Stimulated activated effector memory CD8-positive, alpha-beta T cell treated with anti-CD3 and anti-CD28 coated beads, Interleukin-12 subunit alpha, Interleukin-12 subunit beta, amount 100 ng/mL, for 72 hours (primary cell): Measurements from ENCODE around the gene MICAL3.

Source experiments
- ATAC-seq: fragments of 150-1000 bp; cut with Tn5 transposase; 2 replicates; pipeline ENCODE4 v1.10.0; 2021
- DNase-seq, 2 donors: peaks; one replicate each; pipeline ENCODE4 v3.0.0; 2021 to 2022; ENCODE audit warnings: low spot score in 2 of 2
- H3K27ac Mint-ChIP-seq: one replicate; pipeline ENCODE4 v1.8.0; 2022; ENCODE audit warnings: mild to moderate bottlenecking, mixed read lengths
- H3K36me3 Mint-ChIP-seq: one replicate; pipeline ENCODE4 v1.8.0; 2022; ENCODE audit warnings: mild to moderate bottlenecking, mixed read lengths
- H3K4me1 Mint-ChIP-seq: one replicate; pipeline ENCODE4 v1.8.0; 2022; ENCODE audit warnings: mixed read lengths
- H3K4me3 Mint-ChIP-seq: one replicate; pipeline ENCODE4 v1.8.0; 2022; ENCODE audit warnings: mild to moderate bottlenecking, mixed read lengths
- H3K9me3 Mint-ChIP-seq: one replicate; pipeline ENCODE4 v1.8.0; 2022; ENCODE audit warnings: mixed read lengths

MICAL3 gene

DNA sequence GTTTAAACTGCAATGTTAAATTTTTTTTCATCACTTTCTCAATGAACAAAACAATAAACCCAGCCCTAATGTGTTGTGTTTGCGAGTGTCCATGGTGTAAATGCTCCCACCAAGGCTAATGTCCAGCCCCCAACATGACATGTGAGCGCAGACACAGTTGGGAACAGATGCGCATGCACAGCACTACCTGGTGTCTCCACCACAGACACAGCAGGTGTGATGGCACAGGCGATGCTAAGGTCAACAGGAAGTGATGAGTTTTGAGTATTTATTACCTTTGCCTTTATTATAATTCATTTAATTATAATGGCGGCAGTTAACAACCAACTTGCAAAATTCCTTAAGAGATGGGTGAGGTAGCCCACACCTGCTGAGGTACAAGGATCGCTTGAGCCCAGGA is 42.9 kb downstream of the MICAL3 start:
- no peak for DNase-seq
- ATAC-seq, result no peak
- Mint-ChIP-seq H3K4me3 (peak overlapping the region; percentile 63), H3K27ac (no peak overlapping the region), H3K4me1 (peaks cover 48% of the 10 kb centered on the region), H3K9me3 (no peaks in the 10 kb centered on the region), H3K36me3 (no peaks in the 10 kb centered on the region)

- peak; percentile 14 to 54 for DNase-seq
- Mint-ChIP-seq H3K9me3 (no peaks in the 10 kb centered on the region), H3K36me3 (no peaks in the 10 kb centered on the region), H3K27ac (peak overlapping the region; percentile 64), H3K4me1 (peaks cover 48% of the 10 kb centered on the region), H3K4me3 (peak overlapping the region; percentile 63)
- ATAC-seq, result peak; percentile 90
Measured at GRCh38 chr22:17980638-17981051, 43.7 kb downstream of the MICAL3 start.

DNA sequence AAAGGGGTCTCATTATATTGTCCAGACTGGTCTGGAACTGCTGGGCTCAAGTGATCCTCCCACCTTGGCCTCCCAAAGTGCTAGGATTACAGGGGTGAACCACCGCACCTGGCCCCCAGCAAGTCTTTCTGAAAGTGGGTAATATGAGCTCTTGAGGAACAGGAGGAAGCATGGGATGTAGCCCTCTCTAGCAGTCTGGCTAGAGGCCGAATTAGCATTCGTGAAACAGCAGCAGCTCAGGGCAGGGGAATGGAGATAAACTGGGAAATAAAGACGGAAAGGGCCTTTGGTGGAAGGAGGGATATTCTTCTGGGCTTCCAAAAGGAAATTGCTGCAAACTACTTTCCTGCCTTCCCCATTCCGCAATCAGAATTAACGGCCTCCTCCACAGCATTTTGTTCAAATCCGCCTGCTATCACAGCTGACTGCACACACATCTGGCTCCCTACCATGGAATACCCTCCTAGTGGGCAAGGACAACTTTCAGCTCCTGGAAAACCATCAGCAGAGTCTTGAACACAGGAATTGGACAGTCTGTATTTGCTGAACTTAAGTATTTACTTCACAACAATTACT is 44.3 kb downstream of the MICAL3 start:
- peak overlapping the region; percentile 64 for H3K27ac Mint-ChIP-seq
- H3K4me3 Mint-ChIP-seq, result peak overlapping the region; percentile 63
- H3K36me3 Mint-ChIP-seq, result peaks cover 5% of the 10 kb centered on the region
- H3K4me1 Mint-ChIP-seq, result peaks cover 48% of the 10 kb centered on the region
- ATAC-seq, result no peak
- DNase-seq, result no peak
- H3K9me3 Mint-ChIP-seq, result no peaks in the 10 kb centered on the region

DNA sequence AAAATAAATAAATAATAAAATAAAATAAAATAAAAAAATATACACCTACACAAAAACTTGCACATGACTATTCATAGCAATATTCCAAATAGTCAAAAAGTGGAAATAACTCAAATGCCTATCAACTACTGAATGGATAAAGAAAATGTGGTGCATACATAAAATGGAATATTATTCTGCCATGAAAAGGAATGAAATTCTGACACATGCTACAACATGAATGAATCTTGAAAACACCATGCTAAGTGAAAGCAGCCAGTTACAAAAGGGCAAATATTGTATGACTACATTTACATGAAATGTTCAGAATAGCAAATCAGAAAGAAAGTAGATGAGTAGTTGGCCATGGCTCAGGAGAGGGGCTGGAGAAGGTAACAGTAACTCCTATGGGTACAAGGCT is 46.3 kb downstream of the MICAL3 start:
- H3K9me3 Mint-ChIP-seq, result no peaks in the 10 kb centered on the region
- ATAC-seq (no peak), DNase-seq (no peak)
- no peak overlapping the region for H3K4me3 Mint-ChIP-seq
- no peak overlapping the region for H3K27ac Mint-ChIP-seq
- peaks cover 6% of the 10 kb centered on the region for H3K36me3 Mint-ChIP-seq
- peaks cover 38% of the 10 kb centered on the region for H3K4me1 Mint-ChIP-seq

GRCh38 chr22:17977371-17977770 is 47.0 kb downstream of the MICAL3 start:
- H3K4me3 Mint-ChIP-seq, result no peak overlapping the region

GRCh38 chr22:17976121-17976520 is 48.2 kb downstream of the MICAL3 start:
- Mint-ChIP-seq H3K27ac (no peak overlapping the region), H3K4me1 (peaks cover 42% of the 10 kb centered on the region), H3K4me3 (no peak overlapping the region), H3K9me3 (no peaks in the 10 kb centered on the region), H3K36me3 (peaks cover 12% of the 10 kb centered on the region)
- no peak for DNase-seq
- no peak for ATAC-seq

More at GRCh38 chr22:17977371-17977770, 47.0 kb downstream of the MICAL3 start:
- no peaks in the 10 kb centered on the region for H3K9me3 Mint-ChIP-seq
- H3K4me1 Mint-ChIP-seq, result peaks cover 38% of the 10 kb centered on the region
- H3K27ac Mint-ChIP-seq, result no peak overlapping the region
- no peak for DNase-seq
- ATAC-seq, result no peak
- H3K36me3 Mint-ChIP-seq, result peaks cover 8% of the 10 kb centered on the region

DNA sequence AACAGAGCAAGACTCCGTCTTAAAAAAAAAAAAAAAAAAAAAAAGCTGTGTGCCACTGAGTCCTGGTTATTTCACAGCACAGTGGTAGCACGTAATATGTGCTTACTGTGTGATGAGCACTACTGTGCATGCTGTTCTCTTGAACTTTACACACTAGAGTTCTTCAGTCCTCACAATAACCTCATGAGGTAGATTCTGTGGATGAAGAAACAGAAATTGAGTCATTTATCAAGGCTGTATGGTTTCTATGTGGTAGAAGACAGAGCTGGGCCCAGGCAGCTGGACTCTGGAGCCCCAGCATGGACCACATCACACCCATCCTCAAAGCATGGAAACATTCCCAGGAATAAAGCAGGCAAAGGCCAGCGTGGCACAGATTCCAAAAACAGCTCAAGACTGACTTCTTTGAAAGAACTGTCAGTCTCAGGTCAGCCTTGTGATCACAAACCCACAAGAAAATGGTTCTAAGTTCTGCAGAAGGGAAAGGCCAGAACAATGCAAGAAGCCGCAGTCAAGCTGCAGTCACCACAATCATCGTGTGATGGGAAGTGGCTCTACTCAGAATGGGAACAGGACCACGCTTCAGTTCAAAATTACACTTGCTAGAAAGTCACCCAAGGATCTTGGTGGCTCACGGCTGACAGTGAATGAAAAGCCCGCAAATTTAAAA is 49.5 kb downstream of the MICAL3 start:
- Mint-ChIP-seq H3K4me3 (peak overlapping the region; percentile 14), H3K27ac (no peak overlapping the region), H3K4me1 (peaks cover 36% of the 10 kb centered on the region), H3K9me3 (no peaks in the 10 kb centered on the region), H3K36me3 (peaks cover 12% of the 10 kb centered on the region)
- DNase-seq (peak in 1 of 2 donors; percentile 60), ATAC-seq (peak; percentile 85)

DNA sequence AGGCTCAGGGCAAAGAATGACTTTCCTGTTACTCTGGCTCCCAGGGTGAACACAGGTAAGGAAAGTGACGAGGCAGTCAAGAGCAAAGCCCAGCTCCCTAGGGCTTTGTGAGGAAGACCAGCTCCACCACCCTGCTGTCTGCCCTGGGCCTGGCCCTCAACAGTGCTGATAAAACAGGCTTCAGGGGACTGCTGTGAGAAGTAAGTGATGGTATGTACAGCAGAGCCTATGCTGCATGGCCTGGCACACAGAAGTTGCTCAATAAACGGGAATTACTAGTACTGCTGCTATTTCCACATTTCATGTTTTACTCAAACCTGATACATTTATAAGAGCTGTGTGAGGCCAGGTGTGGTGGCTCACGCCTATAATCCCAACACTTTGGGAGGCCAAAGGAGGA is 50.3 kb downstream of the MICAL3 start:
- peaks cover 34% of the 10 kb centered on the region for H3K4me1 Mint-ChIP-seq
- no peak overlapping the region for H3K4me3 Mint-ChIP-seq
- no peaks in the 10 kb centered on the region for H3K9me3 Mint-ChIP-seq
- DNase-seq (no peak), ATAC-seq (no peak)
- H3K36me3 Mint-ChIP-seq, result peaks cover 12% of the 10 kb centered on the region
- no peak overlapping the region for H3K27ac Mint-ChIP-seq

- H3K36me3 Mint-ChIP-seq, result peaks cover 12% of the 10 kb centered on the region
- no peak overlapping the region for H3K4me3 Mint-ChIP-seq
- no peak overlapping the region for H3K27ac Mint-ChIP-seq
- no peak for ATAC-seq
- peaks cover 36% of the 10 kb centered on the region for H3K4me1 Mint-ChIP-seq
- no peaks in the 10 kb centered on the region for H3K9me3 Mint-ChIP-seq
- DNase-seq, result no peak
Measured at GRCh38 chr22:17973217-17973616, 51.1 kb downstream of the MICAL3 start.

GRCh38 chr22:17972385-17973191 is 51.8 kb downstream of the MICAL3 start:
- H3K27ac Mint-ChIP-seq, result no peak overlapping the region
- H3K4me1 Mint-ChIP-seq, result peaks cover 39% of the 10 kb centered on the region
- DNase-seq (no peak), ATAC-seq (no peak)
- no peaks in the 10 kb centered on the region for H3K9me3 Mint-ChIP-seq
- no peak overlapping the region for H3K4me3 Mint-ChIP-seq
- H3K36me3 Mint-ChIP-seq, result peaks cover 12% of the 10 kb centered on the region

DNA sequence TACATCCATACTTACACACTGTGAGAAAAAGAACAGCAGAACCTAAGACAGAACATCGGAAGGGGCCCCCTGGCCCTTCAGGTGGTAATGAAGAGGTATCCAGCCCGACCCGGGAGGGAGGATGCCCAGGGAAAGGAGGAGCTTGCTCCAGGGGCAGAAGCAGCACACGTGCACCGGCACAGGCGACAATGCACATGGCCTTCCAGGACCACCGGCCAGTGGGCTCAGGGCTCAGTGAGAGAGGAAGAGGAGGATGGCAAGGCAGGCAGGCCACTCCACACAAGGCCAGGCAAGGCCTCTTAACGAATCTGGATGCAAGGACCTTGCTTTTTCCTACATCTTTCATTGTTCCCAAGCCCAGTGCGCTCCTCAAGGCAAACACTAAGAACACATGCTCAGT is 52.6 kb downstream of the MICAL3 start:
- ATAC-seq (no peak), DNase-seq (no peak)
- Mint-ChIP-seq H3K27ac (no peak overlapping the region), H3K4me3 (no peak overlapping the region), H3K4me1 (peaks cover 42% of the 10 kb centered on the region), H3K9me3 (no peaks in the 10 kb centered on the region), H3K36me3 (peaks cover 12% of the 10 kb centered on the region)

- H3K27ac Mint-ChIP-seq, result no peak overlapping the region
- no peak overlapping the region for H3K4me3 Mint-ChIP-seq
- no peak for ATAC-seq
- peaks cover 9% of the 10 kb centered on the region for H3K36me3 Mint-ChIP-seq
- no peak for DNase-seq
- no peaks in the 10 kb centered on the region for H3K9me3 Mint-ChIP-seq
- peaks cover 48% of the 10 kb centered on the region for H3K4me1 Mint-ChIP-seq
Measured at GRCh38 chr22:17970201-17970708, 54.1 kb downstream of the MICAL3 start.

- ATAC-seq (no peak), DNase-seq (no peak)
- Mint-ChIP-seq H3K36me3 (peaks cover 6% of the 10 kb centered on the region), H3K4me3 (no peak overlapping the region), H3K27ac (no peak overlapping the region), H3K4me1 (peaks cover 42% of the 10 kb centered on the region), H3K9me3 (no peaks in the 10 kb centered on the region)
Measured at GRCh38 chr22:17969701-17970113, 54.7 kb downstream of the MICAL3 start.

- no peak for ATAC-seq
- Mint-ChIP-seq H3K27ac (no peak overlapping the region), H3K4me1 (peaks cover 44% of the 10 kb centered on the region), H3K9me3 (no peaks in the 10 kb centered on the region), H3K4me3 (no peak overlapping the region), H3K36me3 (peaks cover 8% of the 10 kb centered on the region)
- DNase-seq, result no peak
Measured at GRCh38 chr22:17968126-17968525, 56.2 kb downstream of the MICAL3 start.

- Mint-ChIP-seq H3K4me1 (peaks cover 42% of the 10 kb centered on the region), H3K9me3 (no peaks in the 10 kb centered on the region), H3K4me3 (no peak overlapping the region), H3K27ac (peak overlapping the region; percentile 13), H3K36me3 (peaks cover 16% of the 10 kb centered on the region)
- no peak for ATAC-seq
- DNase-seq, result no peak
Measured at GRCh38 chr22:17966403-17966717, 58.0 kb downstream of the MICAL3 start.
